Keratinocyte (primary cell): ENCODE results near the gene CTDSP2. TPM values are rescaled to one million over a fixed set of nuclear protein-coding genes. Genes with fewer than 3 reads are reported as not detected.

Experiments used
- DNase-seq: peaks from one replicate; pipeline ENCODE4 v3.0.0-alpha.2; 2011; ENCODE audit warnings: low read depth, missing footprints, low spot score
- FAIRE-seq: peaks from 2 replicates; lab custom pipeline; 2011; peaks lifted over from hg19 to GRCh38; lab: Jason Lieb, UNC
- H2AFZ ChIP-seq: 2 replicates; pipeline ENCODE4 v1.6.0; 2012; ENCODE audit warnings: low read length, control low read depth, inconsistent platforms; ENCODE audit not compliant: control insufficient read depth
- H3K27ac ChIP-seq: 2 replicates; pipeline ENCODE4 v1.5.1; 2011; ENCODE audit warnings: low read length; ENCODE audit not compliant: control insufficient read depth, insufficient read depth
- H3K27me3 ChIP-seq: 3 replicates; pipeline ENCODE4 v1.6.0; 2011; ENCODE audit warnings: low read length; ENCODE audit not compliant: control insufficient read depth, insufficient read depth; ENCODE audit errors: extremely low read depth
- H3K36me3 ChIP-seq, 2 experiments: 2 replicates in 1 of 2; 3 replicates in 1 of 2; pipeline ENCODE4 v1.5.1; 2011; ENCODE audit warnings: low read length in 2 of 2, mild to moderate bottlenecking in 1 of 2; ENCODE audit not compliant: control insufficient read depth in 2 of 2, insufficient read depth in 2 of 2; ENCODE audit errors: extremely low read depth in 1 of 2
- H3K4me1 ChIP-seq: 3 replicates; pipeline ENCODE4 v1.5.1; 2011; ENCODE audit warnings: low read length; ENCODE audit not compliant: control insufficient read depth, insufficient read depth; ENCODE audit errors: extremely low read depth
- H3K4me2 ChIP-seq: 3 replicates; pipeline ENCODE4 v1.6.0; 2011; ENCODE audit warnings: low read depth, low read length; ENCODE audit not compliant: control insufficient read depth, insufficient read depth; ENCODE audit errors: extremely low read depth
- H3K4me3 ChIP-seq, 3 experiments: fragments of 200-600 bp in 1 of 3; sonication (generic) in 1 of 3; 2 replicates in 2 of 3; 3 replicates in 1 of 3; pipeline ENCODE4 v1.5.1; 2011 to 2016; ENCODE audit warnings: low read length in 3 of 3, mild to moderate bottlenecking in 3 of 3, control low read depth in 2 of 3, inconsistent platforms in 1 of 3, low read depth in 1 of 3, mixed read lengths in 1 of 3, mixed run types in 1 of 3, moderate library complexity in 1 of 3; ENCODE audit not compliant: control insufficient read depth in 2 of 3, insufficient read depth in 2 of 3; ENCODE audit errors: extremely low read depth in 1 of 3
- H3K79me2 ChIP-seq: 2 replicates; pipeline ENCODE4 v1.6.0; 2012; ENCODE audit warnings: low read length; ENCODE audit not compliant: control insufficient read depth, insufficient read depth
- H3K9ac ChIP-seq: 3 replicates; pipeline ENCODE4 v1.6.0; 2011; ENCODE audit warnings: low read length; ENCODE audit not compliant: control insufficient read depth, insufficient read depth; ENCODE audit errors: extremely low read depth
- H3K9me1 ChIP-seq: 3 replicates; pipeline ENCODE4 v1.6.0; 2011; ENCODE audit warnings: low read length; ENCODE audit not compliant: control insufficient read depth, insufficient read depth; ENCODE audit errors: extremely low read depth
- H3K9me3 ChIP-seq: 2 replicates; pipeline ENCODE4 v1.5.1; 2012; ENCODE audit warnings: low read depth, low read length; ENCODE audit not compliant: control insufficient read depth
- H4K20me1 ChIP-seq: 3 replicates; pipeline ENCODE4 v1.6.0; 2011; ENCODE audit warnings: low read length; ENCODE audit not compliant: control insufficient read depth, insufficient read depth; ENCODE audit errors: extremely low read depth
- EZH2 ChIP-seq: IDR thresholded peaks from one replicate; pipeline ENCODE4 v1.6.1; 2012; ENCODE audit warnings: inconsistent platforms, mild to moderate bottlenecking, low read length, moderate library complexity
- dilution Hi-C: fragments of 300-500 bp; cut with MboI; formaldehyde crosslinking; loops from one replicate; pipeline ENCODE4 v1.7.0; 2020; ENCODE audit warnings: low sequenced_read_pairs; ENCODE audit not compliant: extremely low pct_ligation_motif_present
- polyA plus RNA-seq, 5 experiments: library from polyadenylated mRNA; depleted of rRNA in 3 of 5; stranded (reverse) in 3 of 5; stranded (forward) in 1 of 5; unstranded in 1 of 5; fragments of >200 nt; gene quantifications; 1 replicate in 1 of 5; 2 replicates in 3 of 5; 3 replicates in 1 of 5; pipeline versions ENCODE4 v1.2.1 to v1.2.3, GENCODE V29; 2011 to 2012; ENCODE audit warnings: missing spikeins in 2 of 5, low read depth in 1 of 5, low replicate concordance in 1 of 5
- TF ChIP-seq, protein P1 (sequence below), 3 experiments: IDR thresholded peaks in 1 of 3; conservative IDR thresholded peaks in 1 of 3; optimal IDR thresholded peaks in 1 of 3; 2 replicates in 2 of 3; 3 replicates in 1 of 3; pipeline versions ENCODE3 to v1.5.1; 2011; ENCODE audit warnings: low read length in 3 of 3, mild to moderate bottlenecking in 3 of 3, moderate library complexity in 2 of 3, control low read depth in 1 of 3, inconsistent platforms in 1 of 3; ENCODE audit not compliant: insufficient read depth in 2 of 3; ENCODE audit errors: extremely low read depth in 1 of 3

The CTDSP2 gene
- polyA plus RNA-seq, 1 donor (not counting 4 experiments of a cell fraction or from before 2014, with no cell fraction given), result 54.6 TPM

- Histone ChIP-seq H3K4me2 (no peak overlapping the region), H3K9me3 (no peaks in the 10 kb centered on the region), H3K79me2 (peaks cover 18% of the 10 kb centered on the region), H3K27me3 (no peaks in the 10 kb centered on the region), H4K20me1 (peaks cover 6% of the 10 kb centered on the region), H3K9ac (no peak overlapping the region), H3K27ac (no peak overlapping the region), H2AFZ (no peak overlapping the region), H3K9me1 (no peaks in the 10 kb centered on the region), H3K36me3 (peaks cover 51 to 54% of the 10 kb centered on the region in 2 experiments), H3K4me3 (no peak overlapping the region), H3K4me1 (no peaks in the 10 kb centered on the region)
- dilution Hi-C loops, result no loop called here
- FAIRE-seq (no peak), DNase-seq (no peak)
- TF ChIP-seq EZH2, result no peak
- TF ChIP-seq, protein P1, sequence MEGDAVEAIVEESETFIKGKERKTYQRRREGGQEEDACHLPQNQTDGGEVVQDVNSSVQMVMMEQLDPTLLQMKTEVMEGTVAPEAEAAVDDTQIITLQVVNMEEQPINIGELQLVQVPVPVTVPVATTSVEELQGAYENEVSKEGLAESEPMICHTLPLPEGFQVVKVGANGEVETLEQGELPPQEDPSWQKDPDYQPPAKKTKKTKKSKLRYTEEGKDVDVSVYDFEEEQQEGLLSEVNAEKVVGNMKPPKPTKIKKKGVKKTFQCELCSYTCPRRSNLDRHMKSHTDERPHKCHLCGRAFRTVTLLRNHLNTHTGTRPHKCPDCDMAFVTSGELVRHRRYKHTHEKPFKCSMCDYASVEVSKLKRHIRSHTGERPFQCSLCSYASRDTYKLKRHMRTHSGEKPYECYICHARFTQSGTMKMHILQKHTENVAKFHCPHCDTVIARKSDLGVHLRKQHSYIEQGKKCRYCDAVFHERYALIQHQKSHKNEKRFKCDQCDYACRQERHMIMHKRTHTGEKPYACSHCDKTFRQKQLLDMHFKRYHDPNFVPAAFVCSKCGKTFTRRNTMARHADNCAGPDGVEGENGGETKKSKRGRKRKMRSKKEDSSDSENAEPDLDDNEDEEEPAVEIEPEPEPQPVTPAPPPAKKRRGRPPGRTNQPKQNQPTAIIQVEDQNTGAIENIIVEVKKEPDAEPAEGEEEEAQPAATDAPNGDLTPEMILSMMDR (optimal IDR thresholded peaks at IDR 0.05 in 1 of 3, IDR thresholded peaks at IDR 0.05 in 1 of 3, conservative IDR thresholded peaks at IDR 0.05 in 1 of 3; ENCODE audit: extremely low read depth in 1 of 3, insufficient read depth in 2 of 3, low read length in 3 of 3), result no peak
These were observed 21.1 kb downstream of the CTDSP2 start for GRCh38 chr12:57825451-57825850.

DNA sequence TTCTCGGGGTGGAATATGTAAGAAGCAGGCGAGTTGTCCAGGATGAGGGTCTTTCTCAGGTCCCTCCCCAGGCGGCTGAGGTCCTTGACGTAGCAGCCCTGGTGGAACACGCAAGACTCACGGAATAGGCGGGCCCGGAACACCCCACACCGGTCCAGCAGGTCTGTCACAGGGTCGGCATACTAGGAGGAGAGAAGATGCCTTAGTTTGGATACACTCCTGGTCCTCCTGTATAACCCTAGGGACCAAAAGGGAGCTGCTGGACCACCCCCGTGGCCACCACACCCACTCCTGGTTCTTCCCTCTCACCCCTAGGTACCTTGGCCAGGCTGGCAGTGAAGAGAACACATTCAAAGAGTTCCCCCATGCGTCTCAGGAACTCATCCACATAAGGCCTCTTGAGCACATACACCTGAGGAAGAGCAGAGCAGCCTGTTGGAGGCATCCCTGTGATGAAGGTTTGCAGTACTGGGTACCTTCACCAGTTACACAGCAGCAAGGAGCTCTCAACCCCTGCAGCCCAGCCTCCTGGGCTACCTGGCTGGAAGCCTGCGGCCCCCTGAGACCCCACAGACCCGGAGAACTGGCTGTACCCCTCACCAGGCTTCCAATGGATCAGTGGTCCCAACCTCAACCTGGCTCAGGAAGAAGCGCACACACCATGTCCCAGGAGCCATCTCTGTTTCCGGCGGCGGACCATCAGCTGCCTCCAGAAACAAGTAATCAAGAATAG lies 22.5 kb downstream of the CTDSP2 start:
- H3K27ac ChIP-seq, result no peak overlapping the region
- no peaks in the 10 kb centered on the region for H3K9me3 ChIP-seq
- H3K79me2 ChIP-seq, result peaks cover 5% of the 10 kb centered on the region
- no peak overlapping the region for H2AFZ ChIP-seq
- no peak overlapping the region for H3K9ac ChIP-seq
- no peaks in the 10 kb centered on the region for H3K27me3 ChIP-seq
- no peak overlapping the region for H3K4me3 ChIP-seq
- DNase-seq, result no peak
- peaks cover 51 to 53% of the 10 kb centered on the region in 2 experiments for H3K36me3 ChIP-seq
- peaks cover 4% of the 10 kb centered on the region for H4K20me1 ChIP-seq
- H3K4me2 ChIP-seq, result no peak overlapping the region
- FAIRE-seq, result no peak
- dilution Hi-C loops, result no loop called here
- H3K9me1 ChIP-seq, result no peaks in the 10 kb centered on the region
- H3K4me1 ChIP-seq, result no peaks in the 10 kb centered on the region
- TF ChIP-seq, protein P1 (optimal IDR thresholded peaks at IDR 0.05 in 1 of 3, IDR thresholded peaks at IDR 0.05 in 1 of 3, conservative IDR thresholded peaks at IDR 0.05 in 1 of 3; ENCODE audit: extremely low read depth in 1 of 3, insufficient read depth in 2 of 3, low read length in 3 of 3), result no peak
- TF ChIP-seq EZH2, result no peak
